SK-N-SH (cell line): Measurements from ENCODE around the gene HPDL. TPM values are rescaled to one million over a fixed set of nuclear protein-coding genes. Genes with fewer than 3 reads are reported as not detected.

Experiments
- CTCF ChIA-PET: fragments of 300-600, 350-600 bp; formaldehyde crosslinking; extraction: SDS; loops from one replicate; lab custom pipeline; 2021; lab: Yijun Ruan, JAX
- POLR2A ChIA-PET: fragments of 350-600 bp; sonication (Branson Sonifier 250); formaldehyde crosslinking; extraction: SDS; loops from one replicate; lab custom pipeline; 2020; ENCODE audit warnings: antibody characterized with exemption, inconsistent platforms; lab: Yijun Ruan, JAX
- DNase-seq: peaks from one replicate; pipeline ENCODE4 v3.0.0; 2012
- H2AFZ ChIP-seq: fragments of 200-600 bp; sonication (generic); 2 replicates; pipeline ENCODE4 v1.8.1; 2016; ENCODE audit warnings: antibody characterized with exemption, mild to moderate bottlenecking, low read depth
- H3F3A ChIP-seq: fragments of 200-600 bp; sonication (generic); replicated peaks from 2 replicates; pipeline ENCODE3; 2016; ENCODE audit warnings: antibody characterized with exemption, mild to moderate bottlenecking; ENCODE audit not compliant: insufficient read depth
- H3K27ac ChIP-seq, 2 experiments: fragments of 200-500 bp in 1 of 2; fragments of 200-600 bp in 1 of 2; sonication (Bioruptor generic) in 1 of 2; sonication (generic), shearing (Covaris generic) in 1 of 2; 2 replicates each; pipeline versions ENCODE4 v1.5.1 to v1.6.1; 2014 to 2016; ENCODE audit warnings: low read depth in 2 of 2, inconsistent platforms in 1 of 2, low read length in 1 of 2, mild to moderate bottlenecking in 1 of 2, mixed read lengths in 1 of 2
- H3K27me3 ChIP-seq: fragments of 200-600 bp; sonication (generic), shearing (Covaris generic); 2 replicates; pipeline ENCODE4 v1.6.1; 2016; ENCODE audit warnings: mixed run types; ENCODE audit not compliant: insufficient read depth
- H3K36me3 ChIP-seq, 2 experiments: fragments of 200-500 bp in 1 of 2; fragments of 200-600 bp in 1 of 2; sonication (Bioruptor generic) in 1 of 2; sonication (generic) in 1 of 2; replicated peaks in 1 of 2; 2 replicates each; pipeline versions ENCODE3 to v1.5.1; 2014 to 2016; ENCODE audit warnings: low read length in 1 of 2, mild to moderate bottlenecking in 1 of 2; ENCODE audit not compliant: insufficient read depth in 2 of 2, control insufficient read depth in 1 of 2
- H3K4me1 ChIP-seq, 2 experiments: fragments of 200-500 bp in 1 of 2; fragments of 200-600 bp in 1 of 2; sonication (Bioruptor generic) in 1 of 2; sonication (generic), shearing (Covaris generic) in 1 of 2; 2 replicates each; pipeline versions ENCODE4 v1.5.1 to v1.6.1; 2014 to 2016; ENCODE audit warnings: low read depth in 1 of 2, low read length in 1 of 2, mixed run types in 1 of 2; ENCODE audit not compliant: insufficient read depth in 2 of 2, control insufficient read depth in 1 of 2
- H3K4me2 ChIP-seq: fragments of 200-600 bp; sonication (generic), shearing (Covaris generic); 2 replicates; pipeline ENCODE4 v1.6.1; 2017; ENCODE audit warnings: mixed run types
- H3K4me3 ChIP-seq, 2 experiments: fragments of 200-500 bp in 1 of 2; fragments of 200-600 bp in 1 of 2; sonication (Bioruptor generic) in 1 of 2; sonication (generic), shearing (Covaris generic) in 1 of 2; 2 replicates each; pipeline versions ENCODE4 v1.5.1 to v1.8.1; 2014 to 2016; ENCODE audit warnings: low read depth in 2 of 2, inconsistent platforms in 1 of 2, low read length in 1 of 2, mild to moderate bottlenecking in 1 of 2, mixed read lengths in 1 of 2, moderate library complexity in 1 of 2
- H3K79me2 ChIP-seq: fragments of 200-600 bp; sonication (generic); 2 replicates; pipeline ENCODE4 v1.8.1; 2017; ENCODE audit warnings: mild to moderate bottlenecking; ENCODE audit not compliant: insufficient read depth
- H3K9ac ChIP-seq: fragments of 200-600 bp; sonication (generic); 2 replicates; pipeline ENCODE4 v1.6.1; 2017; ENCODE audit warnings: mixed run types
- H3K9me2 ChIP-seq: fragments of 200-600 bp; sonication (generic); 2 replicates; pipeline ENCODE4 v1.6.1; 2017; ENCODE audit warnings: mixed run types
- H3K9me3 ChIP-seq: fragments of 200-600 bp; sonication (generic); 2 replicates; pipeline ENCODE4 v1.6.1; 2017; ENCODE audit warnings: mixed run types, mild to moderate bottlenecking, moderate library complexity
- H4K20me1 ChIP-seq: fragments of 200-600 bp; sonication (generic); 2 replicates; pipeline ENCODE4 v1.6.1; 2017; ENCODE audit warnings: mild to moderate bottlenecking, mixed run types; ENCODE audit not compliant: insufficient read depth
- CHD2 ChIP-seq: fragments of 150-350 bp; IDR thresholded peaks from 2 replicates; pipeline ENCODE4 v1.6.1; 2018; ENCODE audit warnings: low read length; ENCODE audit not compliant: partially characterized antibody
- ELF1 ChIP-seq: IDR thresholded peaks from 2 replicates; pipeline ENCODE4 v1.4.0; 2012
- FOSL2 ChIP-seq: IDR thresholded peaks from 2 replicates; pipeline ENCODE4 v1.4.0; 2012; ENCODE audit warnings: low read depth, mild to moderate bottlenecking, moderate library complexity, borderline replicate concordance
- FOXJ3 ChIP-seq: sonication (generic); formaldehyde crosslinking; IDR thresholded peaks from 2 replicates; pipeline ENCODE4 v1.5.1; 2020; ENCODE audit warnings: mild to moderate bottlenecking, missing genetic modification reagents
- FOXM1 ChIP-seq: IDR thresholded peaks from 2 replicates; pipeline ENCODE4 v1.4.0; 2012; ENCODE audit warnings: low read depth, mild to moderate bottlenecking
- GABPA ChIP-seq: IDR thresholded peaks from 2 replicates; pipeline ENCODE4 v1.4.0; 2012; ENCODE audit warnings: low read depth, mild to moderate bottlenecking
- GATA2 ChIP-seq: sonication (generic); formaldehyde crosslinking; IDR thresholded peaks from 2 replicates; pipeline ENCODE4 v1.5.0; 2020; ENCODE audit warnings: mild to moderate bottlenecking, missing genetic modification reagents
- MXI1 ChIP-seq: IDR thresholded peaks from 2 replicates; pipeline ENCODE4 v1.6.1; 2012; ENCODE audit warnings: mild to moderate bottlenecking, low read depth, low read length, improper control_type of control experiment
- NFIC ChIP-seq: IDR thresholded peaks from 2 replicates; pipeline ENCODE4 v1.4.0; 2012; ENCODE audit warnings: borderline replicate concordance
- NRF1 ChIP-seq: IDR thresholded peaks from 2 replicates; pipeline ENCODE4 v1.6.1; 2012; ENCODE audit warnings: low read depth, mild to moderate bottlenecking, low read length
- SIN3A ChIP-seq: IDR thresholded peaks from 2 replicates; pipeline ENCODE4 v1.6.1; 2012; ENCODE audit warnings: low read depth, mild to moderate bottlenecking, low read length, moderate library complexity, borderline replicate concordance
- SMC3 ChIP-seq: IDR thresholded peaks from 2 replicates; pipeline ENCODE4 v1.6.1; 2012; ENCODE audit warnings: low read depth, low read length, improper control_type of control experiment
- TAF1 ChIP-seq: IDR thresholded peaks from 2 replicates; pipeline ENCODE4 v1.6.1; 2012; ENCODE audit warnings: low read depth, mild to moderate bottlenecking, low read length, moderate library complexity, borderline replicate concordance
- TCF12 ChIP-seq: IDR thresholded peaks from 2 replicates; pipeline ENCODE4 v1.4.0; 2012
- USF2 ChIP-seq: fragments of 150-350 bp; IDR thresholded peaks from 2 replicates; pipeline ENCODE4 v1.6.1; 2017; ENCODE audit warnings: antibody characterized with exemption, low read length, low read depth, borderline replicate concordance
- ZBTB33 ChIP-seq: IDR thresholded peaks from 2 replicates; pipeline ENCODE4 v1.4.0; 2012; ENCODE audit warnings: low read depth, borderline replicate concordance
- polyA plus RNA-seq, 3 experiments: library from polyadenylated mRNA; depleted of rRNA; stranded (reverse); fragments of >200 nt; gene quantifications; 2 replicates each; pipeline ENCODE4 v1.2.3, GENCODE V29; 2012
- TF ChIP-seq, protein P1 (sequence below): IDR thresholded peaks from 2 replicates; pipeline ENCODE4 v1.6.1; 2012; ENCODE audit warnings: mild to moderate bottlenecking, low read depth, low read length, moderate library complexity
- TF ChIP-seq, protein P2 (sequence below): fragments of 150-350 bp; IDR thresholded peaks from 2 replicates; pipeline ENCODE4 v1.6.1; 2016; ENCODE audit warnings: mild to moderate bottlenecking, low read depth, low read length

Gene HPDL
- polyA plus RNA-seq, 1 of the 3 experiments (the other 2 are of a cell fraction) = 0.25 TPM

DNA sequence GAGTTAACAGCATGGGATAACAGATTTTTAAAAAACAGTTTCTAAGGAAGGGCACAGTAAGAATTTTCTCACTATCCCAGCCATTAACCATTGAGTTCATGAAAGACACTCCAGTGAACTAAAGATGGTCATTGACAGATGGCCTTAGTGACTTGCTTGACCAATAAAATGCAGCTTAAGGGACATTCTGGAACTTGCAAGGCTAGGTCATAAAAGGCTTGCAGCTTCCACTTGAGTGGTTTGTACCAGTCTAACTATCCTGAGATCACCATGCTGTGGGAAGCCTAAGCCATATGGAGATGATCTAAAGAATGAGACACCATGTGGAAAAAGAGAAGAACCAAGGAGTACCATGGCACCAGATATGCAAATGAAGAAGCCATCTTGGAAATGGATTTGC, 51.5 kb downstream of the HPDL start:
- Histone ChIP-seq H3K27ac (no peak overlapping the region), H3K27me3 (no peaks in the 10 kb centered on the region), H4K20me1 (no peaks in the 10 kb centered on the region), H3F3A (no peaks in the 10 kb centered on the region), H3K36me3 (no peaks in the 10 kb centered on the region), H3K4me1 (no peaks in the 10 kb centered on the region), H3K4me3 (no peak overlapping the region), H3K79me2 (no peaks in the 10 kb centered on the region), H3K9me2 (no peaks in the 10 kb centered on the region), H3K9ac (no peak overlapping the region), H3K4me2 (no peak overlapping the region), H3K9me3 (no peaks in the 10 kb centered on the region), H2AFZ (no peak overlapping the region)
- no peak for TF ChIP-seq FOSL2
- no peak for TF ChIP-seq MXI1
- TF ChIP-seq TAF1 = no peak
- TF ChIP-seq, protein P1, sequence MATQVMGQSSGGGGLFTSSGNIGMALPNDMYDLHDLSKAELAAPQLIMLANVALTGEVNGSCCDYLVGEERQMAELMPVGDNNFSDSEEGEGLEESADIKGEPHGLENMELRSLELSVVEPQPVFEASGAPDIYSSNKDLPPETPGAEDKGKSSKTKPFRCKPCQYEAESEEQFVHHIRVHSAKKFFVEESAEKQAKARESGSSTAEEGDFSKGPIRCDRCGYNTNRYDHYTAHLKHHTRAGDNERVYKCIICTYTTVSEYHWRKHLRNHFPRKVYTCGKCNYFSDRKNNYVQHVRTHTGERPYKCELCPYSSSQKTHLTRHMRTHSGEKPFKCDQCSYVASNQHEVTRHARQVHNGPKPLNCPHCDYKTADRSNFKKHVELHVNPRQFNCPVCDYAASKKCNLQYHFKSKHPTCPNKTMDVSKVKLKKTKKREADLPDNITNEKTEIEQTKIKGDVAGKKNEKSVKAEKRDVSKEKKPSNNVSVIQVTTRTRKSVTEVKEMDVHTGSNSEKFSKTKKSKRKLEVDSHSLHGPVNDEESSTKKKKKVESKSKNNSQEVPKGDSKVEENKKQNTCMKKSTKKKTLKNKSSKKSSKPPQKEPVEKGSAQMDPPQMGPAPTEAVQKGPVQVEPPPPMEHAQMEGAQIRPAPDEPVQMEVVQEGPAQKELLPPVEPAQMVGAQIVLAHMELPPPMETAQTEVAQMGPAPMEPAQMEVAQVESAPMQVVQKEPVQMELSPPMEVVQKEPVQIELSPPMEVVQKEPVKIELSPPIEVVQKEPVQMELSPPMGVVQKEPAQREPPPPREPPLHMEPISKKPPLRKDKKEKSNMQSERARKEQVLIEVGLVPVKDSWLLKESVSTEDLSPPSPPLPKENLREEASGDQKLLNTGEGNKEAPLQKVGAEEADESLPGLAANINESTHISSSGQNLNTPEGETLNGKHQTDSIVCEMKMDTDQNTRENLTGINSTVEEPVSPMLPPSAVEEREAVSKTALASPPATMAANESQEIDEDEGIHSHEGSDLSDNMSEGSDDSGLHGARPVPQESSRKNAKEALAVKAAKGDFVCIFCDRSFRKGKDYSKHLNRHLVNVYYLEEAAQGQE = no peak
- TF ChIP-seq SMC3 = no peak
- no peak for TF ChIP-seq NRF1
- TF ChIP-seq, protein P2, sequence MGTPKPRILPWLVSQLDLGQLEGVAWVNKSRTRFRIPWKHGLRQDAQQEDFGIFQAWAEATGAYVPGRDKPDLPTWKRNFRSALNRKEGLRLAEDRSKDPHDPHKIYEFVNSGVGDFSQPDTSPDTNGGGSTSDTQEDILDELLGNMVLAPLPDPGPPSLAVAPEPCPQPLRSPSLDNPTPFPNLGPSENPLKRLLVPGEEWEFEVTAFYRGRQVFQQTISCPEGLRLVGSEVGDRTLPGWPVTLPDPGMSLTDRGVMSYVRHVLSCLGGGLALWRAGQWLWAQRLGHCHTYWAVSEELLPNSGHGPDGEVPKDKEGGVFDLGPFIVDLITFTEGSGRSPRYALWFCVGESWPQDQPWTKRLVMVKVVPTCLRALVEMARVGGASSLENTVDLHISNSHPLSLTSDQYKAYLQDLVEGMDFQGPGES = no peak
- TF ChIP-seq TCF12 = no peak
- TF ChIP-seq ZBTB33 = no peak
- TF ChIP-seq CHD2 = no peak
- no peak for TF ChIP-seq FOXM1
- TF ChIP-seq USF2 = no peak
- no peak for TF ChIP-seq ELF1
- no peak for TF ChIP-seq SIN3A
- no peak for TF ChIP-seq GABPA
- no peak for TF ChIP-seq NFIC
- TF ChIP-seq GATA2 (CRISPR knock-in tag) = no peak
- TF ChIP-seq FOXJ3 (CRISPR knock-in tag) = no peak
- ChIA-PET CTCF (interaction anchor here (0.8 to 2.0 kb wide), 4 partner anchors 18 to 115 kb away, joined by 3 to 6 read pairs (median 5); no protein-coding TSS in a partner anchor), POLR2A (interaction anchor here (0.7 kb wide), 1 partner anchor 15 kb away, joined by 3 read pairs; no protein-coding TSS in a partner anchor)
- no peak for DNase-seq

Other genes starting within 250 kb of the HPDL start
- gene ZSWIM5, start 120.3 kb upstream of the HPDL start, polyA plus RNA-seq (2012; rRNA removed) = 0.07 and 0.21 TPM in 2 replicates
- gene TOE1, start 13.3 kb downstream of the HPDL start, polyA plus RNA-seq (2012; rRNA removed) = 17.3 and 19.1 TPM in 2 replicates
- 21.9 and 23.3 TPM in 2 replicates for gene MUTYH, start 13.5 kb downstream of the HPDL start, polyA plus RNA-seq (2012; rRNA removed)
- 1.3 TPM in 2 replicates for gene TESK2, start 164.3 kb downstream of the HPDL start, polyA plus RNA-seq (2012; rRNA removed)
- 1.1 and 1.6 TPM in 2 replicates for gene CCDC163, start 173.2 kb downstream of the HPDL start, polyA plus RNA-seq (2012; rRNA removed)
- gene MMACHC, start 173.4 kb downstream of the HPDL start, polyA plus RNA-seq (2012; rRNA removed) = 4.0 and 4.3 TPM in 2 replicates
- 467 and 551 TPM in 2 replicates for gene PRDX1, start 195.0 kb downstream of the HPDL start, polyA plus RNA-seq (2012; rRNA removed)
- 156 and 185 TPM in 2 replicates for gene AKR1A1, start 223.9 kb downstream of the HPDL start, polyA plus RNA-seq (2012; rRNA removed)